Spleen (tissue), 11 donors: ENCODE results near the gene TADA1. TPM values are rescaled to one million over a fixed set of nuclear protein-coding genes. Genes with fewer than 3 reads are reported as not detected.
A peak's percentile ranks its signal among the peaks of the same experiment; 100 is the strongest.

Experiments used
- DNase-seq: peaks from one replicate; pipeline ENCODE4 v3.0.0-alpha.2; 2020
- H3K27ac ChIP-seq, 8 donors: fragments of 200-600 bp; sonication (generic) in 7 of 8; 1 replicate in 4 of 8; 2 replicates in 4 of 8; pipeline versions ENCODE4 v1.5.0 to v1.8.0; 2016 to 2021; ENCODE audit warnings: inconsistent platforms in 4 of 8, mild to moderate bottlenecking in 4 of 8, moderate library complexity in 1 of 8
- H3K27me3 ChIP-seq, 7 donors: fragments of 200-600 bp; sonication (generic) in 6 of 7; replicated peaks in 1 of 7; 1 replicate in 4 of 7; 2 replicates in 3 of 7; pipeline versions ENCODE4 v1.5.0 to v1.8.0; 2016 to 2021; ENCODE audit warnings: inconsistent platforms in 3 of 7, mild to moderate bottlenecking in 1 of 7
- H3K36me3 ChIP-seq, 6 donors: fragments of 200-600 bp; sonication (generic) in 5 of 6; 1 replicate in 4 of 6; 2 replicates in 2 of 6; pipeline versions ENCODE4 v1.5.0 to v1.8.0; 2016 to 2021; ENCODE audit warnings: inconsistent platforms in 2 of 6
- H3K4me1 ChIP-seq, 6 donors: fragments of 200-600 bp; sonication (generic) in 5 of 6; 1 replicate in 3 of 6; 2 replicates in 3 of 6; pipeline versions ENCODE4 v1.5.0 to v1.8.0; 2016 to 2021; ENCODE audit warnings: inconsistent platforms in 3 of 6
- H3K4me3 ChIP-seq, 8 donors: fragments of 200-600 bp; sonication (generic) in 7 of 8; 1 replicate in 4 of 8; 2 replicates in 4 of 8; pipeline versions ENCODE4 v1.5.0 to v1.8.0; 2016 to 2021; ENCODE audit warnings: inconsistent platforms in 4 of 8, mild to moderate bottlenecking in 4 of 8, moderate library complexity in 2 of 8
- H3K9me3 ChIP-seq, 8 donors: fragments of 200-600 bp; sonication (generic) in 7 of 8; 1 replicate in 4 of 8; 2 replicates in 4 of 8; pipeline versions ENCODE4 v1.5.0 to v1.8.0; 2016 to 2021; ENCODE audit warnings: inconsistent platforms in 4 of 8
- POLR2A ChIP-seq, 3 donors: fragments of 450-650 bp; IDR thresholded peaks; one replicate each; pipeline ENCODE4 v1.5.1; 2017; ENCODE audit warnings: antibody characterized with exemption in 3 of 3, mild to moderate bottlenecking in 1 of 3
- POLR2AphosphoS5 ChIP-seq, 3 donors: sonication (generic); formaldehyde crosslinking; IDR thresholded peaks; one replicate each; pipeline ENCODE4 v1.5.1; 2017; ENCODE audit warnings: antibody characterized with exemption in 3 of 3
- WGBS, 5 donors: extraction: QIAGEN DNeasy Blood & Tissue Kit in 3 of 5; methylation state at CpG; one replicate each; pipeline versions ENCODE4 v1.1.5 to v1.1.7; 2013 to 2018; 5-methylcytosine and 5-hydroxymethylcytosine counted together
- intact Hi-C: fragments of 100-400 bp; cut with DNase I; formaldehyde crosslinking; loops from one replicate; pipeline ENCODE4 v1.15.0; 2023; ENCODE audit warnings: low total_unique reads
- polyA plus RNA-seq, 3 donors: library from polyadenylated mRNA; stranded (reverse); fragments of 200-250 nt; gene quantifications; one replicate each; pipeline ENCODE4 v1.2.1, GENCODE V29; 2013
- total RNA-seq, 7 donors: library from RNA; depleted of rRNA in 3 of 7; stranded (reverse); fragments of >200 nt in 3 of 7; fragmentation: NEBNext Ultra II Directional in 4 of 7; extraction: Animal tissue kit (Norgen Biotek cat#: 25700) in 4 of 7; gene quantifications; one replicate each; pipeline versions ENCODE4 v1.1.0 to v1.2.1, GENCODE V29; 2016 to 2021
- TF ChIP-seq, protein P1 (sequence below), 11 experiments: fragments of 200-600 bp in 7 of 11; fragments of 450-650 bp in 4 of 11; sonication (generic) in 4 of 11; IDR thresholded peaks in 8 of 11; conservative IDR thresholded peaks in 3 of 11; 1 replicate in 7 of 11; 2 replicates in 4 of 11; pipeline versions ENCODE4 v1.4.0 to v1.8.0; 2016 to 2021; ENCODE audit warnings: antibody characterized with exemption in 11 of 11, inconsistent platforms in 4 of 11, mild to moderate bottlenecking in 1 of 11
- donor health status: healthy with polysubstance abuse.
- donor health status: DM: no; HTN: no; CAD: no; lungs with moderate emphysema.
- donor health status: DM: no; HTN: no; CAD: no.
- donor health status: Bipolar disorder and iron deficiency.
- donor health status: healthy.
- donor health status: DM: no; HTN: no; CAD: no.
- donor health status: DM: yes; HTN: yes; CAD: no.

The TADA1 gene
- total and polyA plus RNA-seq, 10 donors, result 8.6 to 15.7 (median 10.2) TPM

DNA sequence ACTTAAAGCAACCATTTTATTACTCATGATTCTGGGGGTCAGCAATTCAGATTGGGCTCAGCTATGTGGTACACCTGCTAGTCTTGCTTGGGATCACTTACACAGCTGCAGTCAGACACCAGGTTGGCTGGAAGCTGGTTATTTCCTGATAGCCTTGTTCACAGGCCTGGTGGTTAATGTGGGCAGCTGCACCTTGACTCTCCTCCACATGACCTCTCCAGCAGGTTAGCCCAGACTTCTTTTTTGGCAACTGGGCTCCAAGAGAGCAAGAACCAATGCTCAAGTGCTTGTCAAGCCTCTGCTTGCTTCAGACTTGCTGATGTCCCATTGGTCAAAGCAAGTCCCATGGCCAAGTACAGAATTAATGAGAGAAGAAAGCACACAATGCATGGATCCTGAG is 48.6 kb downstream of the TADA1 start:
- TF ChIP-seq POLR2A (IDR thresholded peaks at IDR 0.05) (no peak), POLR2AphosphoS5 (IDR thresholded peaks at IDR 0.05) (no peak)
- TF ChIP-seq, protein P1, sequence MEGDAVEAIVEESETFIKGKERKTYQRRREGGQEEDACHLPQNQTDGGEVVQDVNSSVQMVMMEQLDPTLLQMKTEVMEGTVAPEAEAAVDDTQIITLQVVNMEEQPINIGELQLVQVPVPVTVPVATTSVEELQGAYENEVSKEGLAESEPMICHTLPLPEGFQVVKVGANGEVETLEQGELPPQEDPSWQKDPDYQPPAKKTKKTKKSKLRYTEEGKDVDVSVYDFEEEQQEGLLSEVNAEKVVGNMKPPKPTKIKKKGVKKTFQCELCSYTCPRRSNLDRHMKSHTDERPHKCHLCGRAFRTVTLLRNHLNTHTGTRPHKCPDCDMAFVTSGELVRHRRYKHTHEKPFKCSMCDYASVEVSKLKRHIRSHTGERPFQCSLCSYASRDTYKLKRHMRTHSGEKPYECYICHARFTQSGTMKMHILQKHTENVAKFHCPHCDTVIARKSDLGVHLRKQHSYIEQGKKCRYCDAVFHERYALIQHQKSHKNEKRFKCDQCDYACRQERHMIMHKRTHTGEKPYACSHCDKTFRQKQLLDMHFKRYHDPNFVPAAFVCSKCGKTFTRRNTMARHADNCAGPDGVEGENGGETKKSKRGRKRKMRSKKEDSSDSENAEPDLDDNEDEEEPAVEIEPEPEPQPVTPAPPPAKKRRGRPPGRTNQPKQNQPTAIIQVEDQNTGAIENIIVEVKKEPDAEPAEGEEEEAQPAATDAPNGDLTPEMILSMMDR (IDR thresholded peaks at IDR 0.05 in 8 of 11, conservative IDR thresholded peaks at IDR 0.05 in 3 of 11), result no peak
- Histone ChIP-seq H3K36me3 (no peaks in the 10 kb centered on the region), H3K27me3 (peaks cover 0 to 6% (median 0%) of the 10 kb centered on the region in 7 donors), H3K4me3 (no peak overlapping the region), H3K4me1 (no peaks in the 10 kb centered on the region), H3K9me3 (peaks cover 2 to 37% (median 26%) of the 10 kb centered on the region in 8 donors), H3K27ac (no peak overlapping the region)
- intact Hi-C loops, result no loop called here
- no peak for DNase-seq

DNA sequence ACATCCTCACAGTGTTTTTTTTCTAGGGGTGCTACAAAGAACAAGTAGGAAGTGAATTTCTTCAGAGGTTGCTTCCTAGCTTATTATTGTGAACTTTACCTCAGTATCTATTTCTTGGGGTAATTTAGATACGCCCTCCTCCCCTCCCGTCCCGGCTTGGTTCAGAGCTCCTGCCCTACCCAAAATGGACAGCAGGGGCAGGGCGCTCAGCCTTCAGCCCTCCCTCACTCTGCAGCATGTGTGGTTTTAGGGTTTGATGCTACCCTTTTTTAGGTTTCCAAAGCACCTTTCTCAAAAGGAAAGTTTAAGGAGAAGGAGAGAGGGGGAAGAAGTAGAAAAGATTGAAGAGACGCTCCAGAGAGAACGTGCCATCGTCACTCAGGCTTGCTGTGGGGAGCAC is 53.7 kb downstream of the TADA1 start:
- no peak for DNase-seq
- Histone ChIP-seq H3K9me3 (peaks cover 0 to 29% (median 19%) of the 10 kb centered on the region in 8 donors), H3K27me3 (no peaks in the 10 kb centered on the region), H3K36me3 (no peaks in the 10 kb centered on the region), H3K4me3 (no peak overlapping the region), H3K4me1 (no peaks in the 10 kb centered on the region), H3K27ac (no peak overlapping the region)
- intact Hi-C loops, result no loop called here
- 66 to 77% (median 72%) methylated on average over 7 of the region's 7 CpGs for WGBS, 5 donors
- TF ChIP-seq, protein P1 (IDR thresholded peaks at IDR 0.05 in 8 of 11, conservative IDR thresholded peaks at IDR 0.05 in 3 of 11), result peak in 1 of 11 experiments; percentile 14
- TF ChIP-seq POLR2A (IDR thresholded peaks at IDR 0.05) (no peak), POLR2AphosphoS5 (IDR thresholded peaks at IDR 0.05) (no peak)

DNA sequence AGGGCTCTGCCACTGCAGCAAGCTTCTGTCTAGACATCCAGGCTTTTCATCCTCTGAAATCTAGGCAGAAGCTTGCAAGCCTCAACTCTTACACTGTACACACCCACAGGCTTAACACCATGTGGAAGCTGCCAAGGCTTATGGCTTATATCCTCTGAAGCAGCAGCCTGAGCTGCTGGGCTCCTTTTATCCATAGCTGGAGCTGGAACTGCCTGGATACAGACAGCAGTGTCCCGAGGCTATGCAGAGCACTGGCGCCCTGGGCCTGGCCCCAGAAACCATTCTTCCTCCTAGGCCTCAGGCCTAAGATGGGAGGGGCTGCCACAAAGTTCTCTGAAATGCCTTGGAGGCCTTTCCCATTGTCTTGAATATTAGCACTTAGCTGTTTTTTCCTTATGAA is 56.1 kb downstream of the TADA1 start:
- H3K27me3 ChIP-seq, result peaks cover 0 to 8% (median 0%) of the 10 kb centered on the region in 7 donors
- H3K4me3 ChIP-seq, result no peak overlapping the region
- intact Hi-C loops, result no loop called here

DNA sequence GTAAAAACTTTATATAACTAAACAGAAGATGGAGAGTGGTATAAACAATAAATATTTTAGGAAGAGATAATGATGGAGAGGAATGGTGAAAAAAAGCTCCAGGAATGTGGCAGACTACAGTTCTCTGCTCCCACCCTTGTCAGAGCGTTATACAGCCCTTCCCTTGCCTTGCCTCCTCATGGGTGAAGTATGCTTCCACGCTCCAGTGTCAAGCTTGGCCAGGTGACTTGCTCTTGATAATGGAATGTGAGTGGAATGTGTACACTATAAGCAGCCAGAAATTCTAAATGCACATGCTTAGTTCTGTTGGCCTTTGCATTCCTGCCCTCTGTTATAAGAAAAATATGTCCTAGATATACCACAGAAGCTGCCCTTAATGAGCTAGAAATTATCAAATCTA is 61.5 kb downstream of the TADA1 start:
- DNase-seq, result no peak

More for the DNA sequence above, 56.1 kb downstream of the TADA1 start:
- H3K36me3 ChIP-seq, result no peaks in the 10 kb centered on the region
- H3K9me3 ChIP-seq, result peaks cover 0 to 40% (median 23%) of the 10 kb centered on the region in 8 donors
- TF ChIP-seq POLR2AphosphoS5 (IDR thresholded peaks at IDR 0.05), result no peak
- no peak for TF ChIP-seq POLR2A (IDR thresholded peaks at IDR 0.05)
- TF ChIP-seq, protein P1 (IDR thresholded peaks at IDR 0.05 in 8 of 11, conservative IDR thresholded peaks at IDR 0.05 in 3 of 11), result no peak
- 62 to 90% (median 83%) methylated on average over 2 of the region's 2 CpGs for WGBS, 5 donors
- H3K4me1 ChIP-seq, result no peaks in the 10 kb centered on the region
- DNase-seq, result no peak
- no peak overlapping the region for H3K27ac ChIP-seq

More for the DNA sequence above, 61.5 kb downstream of the TADA1 start:
- WGBS, 5 donors, result 70 to 89% (median 79%) methylated on average over 2 of the region's 2 CpGs
- H3K9me3 ChIP-seq, result peaks cover 0 to 24% (median 7%) of the 10 kb centered on the region in 8 donors
- intact Hi-C loops, result no loop called here
- TF ChIP-seq POLR2AphosphoS5 (IDR thresholded peaks at IDR 0.05) (no peak), POLR2A (IDR thresholded peaks at IDR 0.05) (no peak)
- TF ChIP-seq, protein P1 (IDR thresholded peaks at IDR 0.05 in 8 of 11, conservative IDR thresholded peaks at IDR 0.05 in 3 of 11), result no peak
- H3K36me3 ChIP-seq, result no peaks in the 10 kb centered on the region
- H3K27ac ChIP-seq, result no peak overlapping the region
- peaks cover 0 to 21% (median 0%) of the 10 kb centered on the region in 7 donors for H3K27me3 ChIP-seq
- no peaks in the 10 kb centered on the region for H3K4me1 ChIP-seq
- H3K4me3 ChIP-seq, result no peak overlapping the region
